ENCODE data around the gene SBK1. TPM values are rescaled to one million over a fixed set of nuclear protein-coding genes. Genes with fewer than 3 reads are reported as not detected.

Gene SBK1
- total and polyA plus RNA-seq, 4 experiments from 2014 or later, result 1.2 to 14.6 (median 13.7) TPM

GRCh38 chr16:28259091-28259780 is 33.1 kb upstream of the SBK1 start:
- Histone ChIP-seq H3K27ac (ENCODE audit: low read depth, low read length) (no peak overlapping the region), H3K9me3 (ENCODE audit: control insufficient read depth in 1 of 2, low read length in 2 of 2) (no peaks in the 10 kb centered on the region), H3K4me1 (ENCODE audit: insufficient read depth, low read length) (peaks cover 8% of the 10 kb centered on the region), H3K36me3 (ENCODE audit: insufficient read depth, low read length) (no peaks in the 10 kb centered on the region), H3K27me3 (ENCODE audit: insufficient read depth, low read length) (no peaks in the 10 kb centered on the region), H3K4me3 (ENCODE audit: low read length in 2 of 2) (no peak overlapping the region)
- H3K36me3 Mint-ChIP-seq, result no peaks in the 10 kb centered on the region
- DNase-seq, result peak in 1 of 5 donors; percentile 6
- ChIA-PET CTCF (ENCODE audit: partially characterized antibody) (no interaction called here), POLR2A (ENCODE audit: partially characterized antibody) (interaction anchor here (0.7 kb wide), 1 partner anchor 33 kb away, joined by 3 read pairs; the partner anchor contains the start of gene SBK1)
- H3K27me3 Mint-ChIP-seq, result peaks cover 12 to 22% of the 10 kb centered on the region in 2 donors
- intact Hi-C loops (cut with micrococcal nuclease), result no loop called here
- H3K9me3 Mint-ChIP-seq, result peaks cover 0 to 3% (median 0%) of the 10 kb centered on the region in 8 donors
- H3K4me1 Mint-ChIP-seq, result peaks cover 7 to 12% (median 9%) of the 10 kb centered on the region in 4 donors
- peak overlapping the region in 4 of 7 donors; percentile 42 to 81 (median 51) for H3K27ac Mint-ChIP-seq
- peak overlapping the region in 3 of 8 donors; percentile 45 to 57 (median 52) for H3K4me3 Mint-ChIP-seq

- Histone ChIP-seq H3K36me3 (ENCODE audit: insufficient read depth, low read length) (no peaks in the 10 kb centered on the region), H3K9me3 (ENCODE audit: control insufficient read depth in 1 of 2, low read length in 2 of 2) (no peaks in the 10 kb centered on the region), H3K4me1 (ENCODE audit: insufficient read depth, low read length) (peaks cover 8% of the 10 kb centered on the region), H3K4me3 (ENCODE audit: low read length in 2 of 2) (no peak overlapping the region), H3K27ac (ENCODE audit: low read depth, low read length) (no peak overlapping the region), H3K27me3 (ENCODE audit: insufficient read depth, low read length) (no peaks in the 10 kb centered on the region)
- Mint-ChIP-seq H3K36me3 (no peaks in the 10 kb centered on the region), H3K4me1 (peaks cover 7 to 15% (median 11%) of the 10 kb centered on the region in 4 donors), H3K4me3 (peak overlapping the region in 3 of 8 donors; percentile 45 to 57 (median 52)), H3K27me3 (peaks cover 12 to 25% of the 10 kb centered on the region in 2 donors), H3K9me3 (peaks cover 0 to 3% (median 0%) of the 10 kb centered on the region in 8 donors), H3K27ac (peak overlapping the region in 4 of 7 donors; percentile 42 to 81 (median 51))
- intact Hi-C loops (cut with micrococcal nuclease), result no loop called here
- ChIA-PET CTCF (ENCODE audit: partially characterized antibody) (no interaction called here), POLR2A (ENCODE audit: partially characterized antibody) (interaction anchor here (0.7 kb wide), 1 partner anchor 33 kb away, joined by 3 read pairs; the partner anchor contains the start of gene SBK1)
- no peak for DNase-seq
Measured at GRCh38 chr16:28259781-28260150, 32.6 kb upstream of the SBK1 start.

- no peak overlapping the region for H3K4me3 ChIP-seq (ENCODE audit: low read length in 2 of 2)
- H3K4me3 Mint-ChIP-seq, result no peak overlapping the region
- CTCF ChIA-PET (ENCODE audit: partially characterized antibody), result no interaction called here
- intact Hi-C loops (cut with micrococcal nuclease), result no loop called here
- H3K27ac ChIP-seq (ENCODE audit: low read depth, low read length), result no peak overlapping the region
- POLR2A ChIA-PET (ENCODE audit: partially characterized antibody), result no interaction called here
- no peaks in the 10 kb centered on the region for H3K36me3 Mint-ChIP-seq
- no peaks in the 10 kb centered on the region for H3K36me3 ChIP-seq (ENCODE audit: insufficient read depth, low read length)
- no peaks in the 10 kb centered on the region for H3K9me3 ChIP-seq (ENCODE audit: control insufficient read depth in 1 of 2, low read length in 2 of 2)
- no peak for DNase-seq
- peak overlapping the region in 2 of 7 donors; percentile 53 to 81 for H3K27ac Mint-ChIP-seq
- H3K4me1 Mint-ChIP-seq, result peaks cover 7 to 16% (median 11%) of the 10 kb centered on the region in 4 donors
- peaks cover 12 to 25% of the 10 kb centered on the region in 2 donors for H3K27me3 Mint-ChIP-seq
- peaks cover 0 to 3% (median 0%) of the 10 kb centered on the region in 8 donors for H3K9me3 Mint-ChIP-seq
- H3K4me1 ChIP-seq (ENCODE audit: insufficient read depth, low read length), result peaks cover 8% of the 10 kb centered on the region
- H3K27me3 ChIP-seq (ENCODE audit: insufficient read depth, low read length), result no peaks in the 10 kb centered on the region
Measured at GRCh38 chr16:28260193-28260592, 32.1 kb upstream of the SBK1 start.

- H3K27ac Mint-ChIP-seq, result no peak overlapping the region
- Histone ChIP-seq H3K36me3 (ENCODE audit: insufficient read depth, low read length) (no peaks in the 10 kb centered on the region), H3K27me3 (ENCODE audit: insufficient read depth, low read length) (no peaks in the 10 kb centered on the region), H3K27ac (ENCODE audit: low read depth, low read length) (no peak overlapping the region), H3K4me3 (ENCODE audit: low read length in 2 of 2) (no peak overlapping the region), H3K4me1 (ENCODE audit: insufficient read depth, low read length) (peaks cover 17% of the 10 kb centered on the region), H3K9me3 (ENCODE audit: control insufficient read depth in 1 of 2, low read length in 2 of 2) (no peaks in the 10 kb centered on the region)
- peaks cover 7 to 24% (median 17%) of the 10 kb centered on the region in 4 donors for H3K4me1 Mint-ChIP-seq
- ChIA-PET POLR2A (ENCODE audit: partially characterized antibody) (no interaction called here), CTCF (ENCODE audit: partially characterized antibody) (no interaction called here)
- H3K27me3 Mint-ChIP-seq, result peaks cover 12 to 25% of the 10 kb centered on the region in 2 donors
- peaks cover 0 to 3% (median 0%) of the 10 kb centered on the region in 8 donors for H3K9me3 Mint-ChIP-seq
- no peak for DNase-seq
- intact Hi-C loops (cut with micrococcal nuclease), result no loop called here
- H3K4me3 Mint-ChIP-seq, result no peak overlapping the region
- no peaks in the 10 kb centered on the region for H3K36me3 Mint-ChIP-seq
Measured at GRCh38 chr16:28261942-28262341, 30.4 kb upstream of the SBK1 start.

GRCh38 chr16:28263305-28263704 is 29.0 kb upstream of the SBK1 start:
- no peak overlapping the region for H3K4me3 ChIP-seq (ENCODE audit: low read length in 2 of 2)
- no peak overlapping the region for H3K4me3 Mint-ChIP-seq
- peaks cover 0 to 3% (median 0%) of the 10 kb centered on the region in 8 donors for H3K9me3 Mint-ChIP-seq
- H3K27ac Mint-ChIP-seq, result peak overlapping the region in 2 of 7 donors; percentile 38 to 62
- no peaks in the 10 kb centered on the region for H3K36me3 Mint-ChIP-seq
- ChIA-PET POLR2A (ENCODE audit: partially characterized antibody) (no interaction called here), CTCF (ENCODE audit: partially characterized antibody) (interaction anchor here (0.8 kb wide), 1 partner anchor 14 kb away, joined by 3 read pairs; no protein-coding TSS in a partner anchor)
- H3K27ac ChIP-seq (ENCODE audit: low read depth, low read length), result no peak overlapping the region
- H3K27me3 ChIP-seq (ENCODE audit: insufficient read depth, low read length), result no peaks in the 10 kb centered on the region
- no peaks in the 10 kb centered on the region for H3K9me3 ChIP-seq (ENCODE audit: control insufficient read depth in 1 of 2, low read length in 2 of 2)
- H3K4me1 Mint-ChIP-seq, result peaks cover 7 to 24% (median 17%) of the 10 kb centered on the region in 4 donors
- H3K27me3 Mint-ChIP-seq, result peaks cover 12 to 25% of the 10 kb centered on the region in 2 donors
- no peak for DNase-seq
- H3K4me1 ChIP-seq (ENCODE audit: insufficient read depth, low read length), result peaks cover 17% of the 10 kb centered on the region
- H3K36me3 ChIP-seq (ENCODE audit: insufficient read depth, low read length), result no peaks in the 10 kb centered on the region
- intact Hi-C loops (cut with micrococcal nuclease), result no loop called here

GRCh38 chr16:28264656-28265055 is 27.7 kb upstream of the SBK1 start:
- Mint-ChIP-seq H3K9me3 (peaks cover 0 to 3% (median 0%) of the 10 kb centered on the region in 8 donors), H3K36me3 (no peaks in the 10 kb centered on the region), H3K27me3 (peaks cover 12 to 23% of the 10 kb centered on the region in 2 donors), H3K4me1 (peaks cover 4 to 19% (median 12%) of the 10 kb centered on the region in 4 donors), H3K4me3 (peak overlapping the region in 2 of 8 donors; percentile 27 to 33), H3K27ac (peak overlapping the region in 4 of 7 donors; percentile 22 to 65 (median 40))
- ChIA-PET POLR2A (ENCODE audit: partially characterized antibody) (no interaction called here), CTCF (ENCODE audit: partially characterized antibody) (no interaction called here)
- Histone ChIP-seq H3K4me3 (ENCODE audit: low read length in 2 of 2) (no peak overlapping the region), H3K27me3 (ENCODE audit: insufficient read depth, low read length) (no peaks in the 10 kb centered on the region), H3K27ac (ENCODE audit: low read depth, low read length) (no peak overlapping the region), H3K36me3 (ENCODE audit: insufficient read depth, low read length) (no peaks in the 10 kb centered on the region), H3K9me3 (ENCODE audit: control insufficient read depth in 1 of 2, low read length in 2 of 2) (no peaks in the 10 kb centered on the region), H3K4me1 (ENCODE audit: insufficient read depth, low read length) (peaks cover 13% of the 10 kb centered on the region)
- no peak for DNase-seq
- intact Hi-C loops (cut with micrococcal nuclease), result no loop called here

- DNase-seq, result peak in 3 of 5 donors; percentile 11 to 14 (median 13)
- Mint-ChIP-seq H3K4me3 (peak overlapping the region in 1 of 8 donors; percentile 3), H3K4me1 (peaks cover 0 to 15% (median 8%) of the 10 kb centered on the region in 4 donors), H3K9me3 (peaks cover 0 to 3% (median 0%) of the 10 kb centered on the region in 8 donors), H3K27me3 (peaks cover 9 to 15% of the 10 kb centered on the region in 2 donors), H3K36me3 (no peaks in the 10 kb centered on the region), H3K27ac (peak overlapping the region in 1 of 7 donors; percentile 59)
- no peak overlapping the region for H3K27ac ChIP-seq (ENCODE audit: low read depth, low read length)
- no peaks in the 10 kb centered on the region for H3K27me3 ChIP-seq (ENCODE audit: insufficient read depth, low read length)
- H3K36me3 ChIP-seq (ENCODE audit: insufficient read depth, low read length), result no peaks in the 10 kb centered on the region
- CTCF ChIA-PET (ENCODE audit: partially characterized antibody), result interaction anchor here (1.4 kb wide), 1 partner anchor 11 kb away, joined by 7 read pairs; no protein-coding TSS in a partner anchor
- H3K4me3 ChIP-seq (ENCODE audit: low read length in 2 of 2), result no peak overlapping the region
- peaks cover 8% of the 10 kb centered on the region for H3K4me1 ChIP-seq (ENCODE audit: insufficient read depth, low read length)
- no peaks in the 10 kb centered on the region for H3K9me3 ChIP-seq (ENCODE audit: control insufficient read depth in 1 of 2, low read length in 2 of 2)
- intact Hi-C loops (cut with micrococcal nuclease), result no loop called here
- POLR2A ChIA-PET (ENCODE audit: partially characterized antibody), result no interaction called here
Measured at GRCh38 chr16:28265822-28266221, 26.5 kb upstream of the SBK1 start.
